GM21576 (cell line): ENCODE results near the gene CHST11.
"Not testable (repeated sequence)": the region's sequence is repeated elsewhere in the genome, so short reads cannot be mapped to it uniquely, and the experiment has no call there.

Experiments
- ATAC-seq: cut with Tn5 transposase; IDR thresholded peaks from one replicate; pipeline ENCODE4 v1.9.1; 2021; ENCODE audit warnings: mild to moderate bottlenecking, moderate library complexity; ENCODE audit not compliant: unreplicated experiment

The CHST11 gene

GRCh38 chr12:104555648-104556047, 98.9 kb downstream of the CHST11 start:
- no peak for ATAC-seq

GRCh38 chr12:104557488-104558195, 100.9 kb downstream of the CHST11 start:
- ATAC-seq, result no peak

- ATAC-seq, result no peak
Observed at GRCh38 chr12:104560881-104561280, 104.1 kb downstream of the CHST11 start.

- ATAC-seq, result no peak
Observed at GRCh38 chr12:104562763-104563162, 106.0 kb downstream of the CHST11 start.

GRCh38 chr12:104564662-104565061, 107.9 kb downstream of the CHST11 start:
- not testable (repeated sequence) for ATAC-seq

GRCh38 chr12:104565606-104566243, 109.0 kb downstream of the CHST11 start:
- ATAC-seq, result no peak

- no peak for ATAC-seq
Observed at GRCh38 chr12:104566244-104566993, 109.7 kb downstream of the CHST11 start.

GRCh38 chr12:104567832-104568486, 111.2 kb downstream of the CHST11 start:
- no peak for ATAC-seq

GRCh38 chr12:104568487-104568868, 111.7 kb downstream of the CHST11 start:
- no peak for ATAC-seq

- no peak for ATAC-seq
Observed at GRCh38 chr12:104568935-104569334, 112.2 kb downstream of the CHST11 start.

GRCh38 chr12:104569346-104570173, 112.8 kb downstream of the CHST11 start:
- peak; percentile 81 for ATAC-seq

GRCh38 chr12:104570174-104570907, 113.6 kb downstream of the CHST11 start:
- peak; percentile 7 for ATAC-seq

- ATAC-seq, result no peak
Observed at GRCh38 chr12:104571328-104571727, 114.6 kb downstream of the CHST11 start.

- not testable (repeated sequence) for ATAC-seq
Observed at GRCh38 chr12:104574353-104574752, 117.6 kb downstream of the CHST11 start.

- not testable (repeated sequence) for ATAC-seq
Observed at GRCh38 chr12:104574758-104575157, 118.0 kb downstream of the CHST11 start.

- no peak for ATAC-seq
Observed at GRCh38 chr12:104575442-104576186, 118.9 kb downstream of the CHST11 start.

- no peak for ATAC-seq
Observed at GRCh38 chr12:104576187-104576778, 119.5 kb downstream of the CHST11 start.

- no peak for ATAC-seq
Observed at GRCh38 chr12:104576980-104577580, 120.3 kb downstream of the CHST11 start.
